Measurements from ENCODE around the gene TNPO3. TPM values are rescaled to one million over a fixed set of nuclear protein-coding genes. Genes with fewer than 3 reads are reported as not detected.

TNPO3 gene
- total RNA-seq, 2 donors from 2014 or later: 23.9 to 28.0 TPM

Other genes with a start within 250 kb of the TNPO3 start
- gene FLNC, start 224.7 kb downstream of the TNPO3 start, total RNA-seq: 100 to 1,000 TPM; 226 to 257 TPM
- 100 to 1,000 TPM; 117 to 119 TPM for gene ATP6V1F, start 192.3 kb downstream of the TNPO3 start, total RNA-seq
- gene KCP, start 144.4 kb downstream of the TNPO3 start, total RNA-seq: under 1 TPM; 0.31 to 0.50 TPM
- 1 to 10 TPM; 4.6 to 5.6 TPM for gene IRF5, start 117.2 kb downstream of the TNPO3 start, total RNA-seq
- gene TSPAN33, start 89.6 kb upstream of the TNPO3 start, total RNA-seq: 10 to 100 TPM; 10.9 to 12.3 TPM
- 1 to 10 TPM; 5.4 to 7.6 TPM for gene SMO, start 133.5 kb upstream of the TNPO3 start, total RNA-seq
- 1 to 10 TPM; 5.7 to 6.4 TPM for gene AHCYL2, start 169.9 kb upstream of the TNPO3 start, total RNA-seq

All from left cardiac atrium (tissue), 2 donors.